Measurements from ENCODE around the gene CRACR2A. TPM values are rescaled to one million over a fixed set of nuclear protein-coding genes. Genes with fewer than 3 reads are reported as not detected.

CRACR2A gene
- total RNA-seq, 1 donor from 2014 or later = 0.82 TPM

GRCh38 chr12:3604748-3605586, 147.9 kb downstream of the CRACR2A start:
- Mint-ChIP-seq H3K27me3 (ENCODE audit: low read depth) (peaks cover 47% of the 10 kb centered on the region), H3K36me3 (ENCODE audit: low read depth) (peaks cover 2% of the 10 kb centered on the region), H3K27ac (ENCODE audit: unreplicated experiment) (no peak overlapping the region), H3K4me3 (ENCODE audit: unreplicated experiment) (no peak overlapping the region), H3K4me1 (ENCODE audit: low read depth) (peaks cover 4% of the 10 kb centered on the region), H3K9me3 (ENCODE audit: low read depth) (peaks cover 10% of the 10 kb centered on the region)
- no peak for TF ChIP-seq CTCF (IDR thresholded peaks at IDR 0.05)
- peak; percentile 58 for DNase-seq (ENCODE audit: low spot score)

- TF ChIP-seq CTCF (IDR thresholded peaks at IDR 0.05) = no peak
- Mint-ChIP-seq H3K4me1 (ENCODE audit: low read depth) (peaks cover 4% of the 10 kb centered on the region), H3K4me3 (ENCODE audit: unreplicated experiment) (no peak overlapping the region), H3K9me3 (ENCODE audit: low read depth) (peaks cover 4% of the 10 kb centered on the region), H3K27ac (ENCODE audit: unreplicated experiment) (no peak overlapping the region), H3K36me3 (ENCODE audit: low read depth) (no peaks in the 10 kb centered on the region), H3K27me3 (ENCODE audit: low read depth) (peaks cover 49% of the 10 kb centered on the region)
- DNase-seq (ENCODE audit: low spot score) = peak; percentile 22
Observed at GRCh38 chr12:3604286-3604685, 148.6 kb downstream of the CRACR2A start.

GRCh38 chr12:3603576-3603975, 149.3 kb downstream of the CRACR2A start:
- no peak for TF ChIP-seq CTCF (IDR thresholded peaks at IDR 0.05)
- DNase-seq (ENCODE audit: low spot score) = peak; percentile 52
- Mint-ChIP-seq H3K9me3 (ENCODE audit: low read depth) (no peaks in the 10 kb centered on the region), H3K36me3 (ENCODE audit: low read depth) (no peaks in the 10 kb centered on the region), H3K4me1 (ENCODE audit: low read depth) (peaks cover 4% of the 10 kb centered on the region), H3K27ac (ENCODE audit: unreplicated experiment) (no peak overlapping the region), H3K27me3 (ENCODE audit: low read depth) (peaks cover 50% of the 10 kb centered on the region), H3K4me3 (ENCODE audit: unreplicated experiment) (no peak overlapping the region)

GRCh38 chr12:3602488-3602887, 150.4 kb downstream of the CRACR2A start:
- peak; percentile 46 for DNase-seq (ENCODE audit: low spot score)
- Mint-ChIP-seq H3K4me1 (ENCODE audit: low read depth) (peaks cover 4% of the 10 kb centered on the region), H3K27ac (ENCODE audit: unreplicated experiment) (no peak overlapping the region), H3K9me3 (ENCODE audit: low read depth) (no peaks in the 10 kb centered on the region), H3K27me3 (ENCODE audit: low read depth) (peaks cover 50% of the 10 kb centered on the region), H3K36me3 (ENCODE audit: low read depth) (no peaks in the 10 kb centered on the region), H3K4me3 (ENCODE audit: unreplicated experiment) (no peak overlapping the region)
- no peak for TF ChIP-seq CTCF (IDR thresholded peaks at IDR 0.05)

GRCh38 chr12:3601461-3602150, 151.3 kb downstream of the CRACR2A start:
- Mint-ChIP-seq H3K27me3 (ENCODE audit: low read depth) (peaks cover 45% of the 10 kb centered on the region), H3K9me3 (ENCODE audit: low read depth) (no peaks in the 10 kb centered on the region), H3K27ac (ENCODE audit: unreplicated experiment) (no peak overlapping the region), H3K36me3 (ENCODE audit: low read depth) (no peaks in the 10 kb centered on the region), H3K4me3 (ENCODE audit: unreplicated experiment) (no peak overlapping the region), H3K4me1 (ENCODE audit: low read depth) (peaks cover 4% of the 10 kb centered on the region)
- DNase-seq (ENCODE audit: low spot score) = peak; percentile 18
- no peak for TF ChIP-seq CTCF (IDR thresholded peaks at IDR 0.05)
